HepG2 (cell line): ENCODE results near the gene RESP18. TPM values are rescaled to one million over a fixed set of nuclear protein-coding genes. Genes with fewer than 3 reads are reported as not detected.

ENCODE experiments used
- CHCHD3 ChIP-seq: sonication (generic); formaldehyde crosslinking; IDR thresholded peaks from 2 replicates; pipeline ENCODE4 v1.8.0; 2022; ENCODE audit warnings: mild to moderate bottlenecking, missing genetic modification reagents, moderate library complexity
- DZIP1 ChIP-seq: sonication (generic); formaldehyde crosslinking; IDR thresholded peaks from 2 replicates; pipeline ENCODE4 v1.5.0; 2020; ENCODE audit warnings: mild to moderate bottlenecking, missing genetic modification reagents
- FOSL2 ChIP-seq: sonication (generic); formaldehyde crosslinking; IDR thresholded peaks from 2 replicates; pipeline ENCODE4 v1.4.0; 2020; ENCODE audit warnings: missing genetic modification reagents
- HOXA7 ChIP-seq: sonication (generic); formaldehyde crosslinking; IDR thresholded peaks from 2 replicates; pipeline ENCODE4 v1.8.1; 2022; ENCODE audit warnings: mild to moderate bottlenecking, missing genetic modification reagents, moderate library complexity
- IRF1 ChIP-seq: sonication (generic); formaldehyde crosslinking; IDR thresholded peaks from 2 replicates; pipeline ENCODE4 v1.4.0; 2020; ENCODE audit warnings: low read depth, mild to moderate bottlenecking, missing genetic modification reagents
- ISL2 ChIP-seq: sonication (generic); formaldehyde crosslinking; IDR thresholded peaks from 2 replicates; pipeline ENCODE4 v1.5.0; 2020; ENCODE audit warnings: missing genetic modification reagents
- KLF13 ChIP-seq: sonication (generic); formaldehyde crosslinking; IDR thresholded peaks from 2 replicates; pipeline ENCODE4 v1.4.0; 2020; ENCODE audit warnings: mild to moderate bottlenecking, missing genetic modification reagents
- MBD4 ChIP-seq: IDR thresholded peaks from 2 replicates; pipeline ENCODE4 v1.6.1; 2012; ENCODE audit warnings: low read length, inconsistent platforms, borderline replicate concordance
- MLX ChIP-seq: IDR thresholded peaks from 2 replicates; pipeline ENCODE4 v1.6.1; 2016
- NFATC3 ChIP-seq: sonication (generic); formaldehyde crosslinking; IDR thresholded peaks from 2 replicates; pipeline ENCODE4 v1.5.1; 2020; ENCODE audit warnings: mild to moderate bottlenecking, missing genetic modification reagents
- ONECUT2 ChIP-seq: sonication (generic); formaldehyde crosslinking; IDR thresholded peaks from 2 replicates; pipeline ENCODE4 v1.4.0; 2020; ENCODE audit warnings: missing genetic modification reagents
- RBM22 ChIP-seq: fragments of 200-400 bp; formaldehyde crosslinking; optimal IDR thresholded peaks from 2 replicates; pipeline ENCODE3; 2017; ENCODE audit warnings: mild to moderate bottlenecking, low read length, moderate library complexity
- SNRNP70 ChIP-seq: fragments of 200-400 bp; formaldehyde crosslinking; IDR thresholded peaks from 2 replicates; pipeline ENCODE4 v1.6.1; 2017; ENCODE audit warnings: mild to moderate bottlenecking, low read depth, low read length, moderate library complexity
- SUZ12 ChIP-seq: fragments of 150-350 bp; IDR thresholded peaks from 2 replicates; pipeline ENCODE4 v1.6.1; 2014; ENCODE audit warnings: low read depth, low read length
- TAF1 ChIP-seq: sonication (generic); formaldehyde crosslinking; IDR thresholded peaks from 2 replicates; pipeline ENCODE4 v1.4.0; 2020; ENCODE audit warnings: missing genetic modification reagents
- TEAD2 ChIP-seq: sonication (generic); formaldehyde crosslinking; IDR thresholded peaks from 2 replicates; pipeline ENCODE4 v1.9.0; 2021; ENCODE audit warnings: missing genetic modification reagents
- TEAD3 ChIP-seq: optimal IDR thresholded peaks from 2 replicates; pipeline ENCODE3; 2016; ENCODE audit warnings: borderline replicate concordance
- TOE1 ChIP-seq: sonication (generic); formaldehyde crosslinking; IDR thresholded peaks from 2 replicates; pipeline ENCODE4 v1.4.0; 2020; ENCODE audit warnings: mild to moderate bottlenecking, missing genetic modification reagents
- ZBTB33 ChIP-seq: sonication (generic); formaldehyde crosslinking; IDR thresholded peaks from 2 replicates; pipeline ENCODE4 v1.4.0; 2020; ENCODE audit warnings: missing genetic modification reagents
- ZBTB37 ChIP-seq: sonication (generic); formaldehyde crosslinking; IDR thresholded peaks from 2 replicates; pipeline ENCODE4 v1.4.0; 2020; ENCODE audit warnings: mild to moderate bottlenecking, missing genetic modification reagents
- ZNF552 ChIP-seq: sonication (generic); formaldehyde crosslinking; IDR thresholded peaks from 2 replicates; pipeline ENCODE4 v1.9.0; 2022; ENCODE audit warnings: missing genetic modification reagents, mild to moderate bottlenecking, borderline replicate concordance
- ZNF709 ChIP-seq: sonication (generic); formaldehyde crosslinking; IDR thresholded peaks from 2 replicates; pipeline ENCODE4 v1.5.0; 2020; ENCODE audit warnings: mild to moderate bottlenecking, missing genetic modification reagents
- polyA plus RNA-seq, 8 experiments: library from polyadenylated mRNA; depleted of rRNA in 3 of 8; stranded (reverse) in 7 of 8; unstranded in 1 of 8; fragments of >200 nt; fragmentation: Illumina TruSeq in 4 of 8; extraction: Trizol in 4 of 8; gene quantifications; 2 replicates each; pipeline versions ENCODE4 v1.2.1 to v1.2.3, GENCODE V29; 2011 to 2016; ENCODE audit warnings: low read depth in 4 of 8, missing spikeins in 1 of 8, mixed read lengths in 1 of 8; ENCODE audit not compliant: insufficient read depth in 1 of 8
- total RNA-seq, 5 experiments: library from RNA; depleted of rRNA; stranded (reverse); fragments of >200 nt; fragmentation: Illumina TruSeq; extraction: Trizol; gene quantifications; 2 replicates each; pipeline ENCODE4 v1.2.3, GENCODE V29; 2016; ENCODE audit warnings: low read depth in 1 of 5

The RESP18 gene
- total and polyA plus RNA-seq, 2 of the 13 experiments (the other 11 are each of a cell fraction or from before 2014, with no cell fraction given): not detected

GRCh38 chr2:219308142-219309101 is 24.1 kb downstream of the RESP18 start (continued):
- peak; percentile 65; the same call in 1 of the 2 replicates for TF ChIP-seq ONECUT2 (CRISPR knock-in tag)
- no peak for TF ChIP-seq KLF13 (CRISPR knock-in tag)
- TF ChIP-seq HOXA7 (CRISPR knock-in tag): peak; percentile 92; the same call in 1 of the 2 replicates
- 0 out of 2 replicates have a peak, but pooled peaks have one; percentile 8 for TF ChIP-seq SUZ12
- TF ChIP-seq FOSL2 (CRISPR knock-in tag): peak; percentile 79
- TF ChIP-seq IRF1 (CRISPR knock-in tag): 0 out of 2 replicates have a peak, but pooled peaks have one; percentile 83
- TF ChIP-seq NFATC3 (CRISPR knock-in tag): no peak
- no peak for TF ChIP-seq SNRNP70
- no peak for TF ChIP-seq MBD4
- 0 out of 2 replicates have a peak, but pooled peaks have one; percentile 66 for TF ChIP-seq ZBTB37
- TF ChIP-seq CHCHD3 (CRISPR knock-in tag): peak; percentile 73; the same call in 1 of the 2 replicates
- TF ChIP-seq TEAD3 (CRISPR knock-in tag): peak; percentile 76
- TF ChIP-seq RBM22: no peak
- TF ChIP-seq TAF1 (CRISPR knock-in tag): 0 out of 2 replicates have a peak, but pooled peaks have one; percentile 30
- TF ChIP-seq TEAD2: peak; percentile 81; the same call in 1 of the 2 replicates
- peak; percentile 74 for TF ChIP-seq ZBTB33 (CRISPR knock-in tag)
- peak; percentile 88 for TF ChIP-seq DZIP1
- TF ChIP-seq ISL2 (CRISPR knock-in tag): peak; percentile 89
- peak; percentile 95 for TF ChIP-seq TOE1 (CRISPR knock-in tag)
- peak; percentile 95 for TF ChIP-seq ZNF709 (CRISPR knock-in tag)
- peak; percentile 67; the same call in 1 of the 2 replicates for TF ChIP-seq ZNF552 (CRISPR knock-in tag)
- peak; percentile 63 for TF ChIP-seq MLX (CRISPR knock-in tag)
